CD4-positive, alpha-beta T cell treated with Interleukin-6 at 100 ng/mL for 8 hours (primary cell): ENCODE data around the gene GNB5.

Source experiments
- DNase-seq: peaks from one replicate; pipeline ENCODE4 v3.0.0-alpha.2; 2020; ENCODE audit warnings: mixed read lengths, low spot score

The GNB5 gene

DNA sequence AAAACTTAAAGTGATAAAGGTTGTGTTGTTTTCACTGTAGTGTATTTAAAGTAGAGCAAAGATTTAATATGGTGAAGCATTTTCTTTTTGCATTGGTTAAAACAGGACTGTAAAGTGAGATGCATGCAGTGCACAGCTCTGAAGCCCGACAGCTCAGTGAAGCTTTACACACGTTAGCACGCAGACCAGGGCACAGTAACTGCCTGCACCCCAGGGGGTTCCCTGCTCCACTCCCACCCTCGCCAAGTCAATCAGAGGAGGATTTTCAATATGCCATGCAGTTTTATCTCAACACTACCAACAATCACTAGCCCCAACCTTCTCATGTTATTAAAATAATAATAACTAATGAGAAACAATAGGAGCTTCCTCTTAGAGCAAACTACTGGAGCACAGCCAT is 50.5 kb downstream of the GNB5 start:
- no peak for DNase-seq

DNA sequence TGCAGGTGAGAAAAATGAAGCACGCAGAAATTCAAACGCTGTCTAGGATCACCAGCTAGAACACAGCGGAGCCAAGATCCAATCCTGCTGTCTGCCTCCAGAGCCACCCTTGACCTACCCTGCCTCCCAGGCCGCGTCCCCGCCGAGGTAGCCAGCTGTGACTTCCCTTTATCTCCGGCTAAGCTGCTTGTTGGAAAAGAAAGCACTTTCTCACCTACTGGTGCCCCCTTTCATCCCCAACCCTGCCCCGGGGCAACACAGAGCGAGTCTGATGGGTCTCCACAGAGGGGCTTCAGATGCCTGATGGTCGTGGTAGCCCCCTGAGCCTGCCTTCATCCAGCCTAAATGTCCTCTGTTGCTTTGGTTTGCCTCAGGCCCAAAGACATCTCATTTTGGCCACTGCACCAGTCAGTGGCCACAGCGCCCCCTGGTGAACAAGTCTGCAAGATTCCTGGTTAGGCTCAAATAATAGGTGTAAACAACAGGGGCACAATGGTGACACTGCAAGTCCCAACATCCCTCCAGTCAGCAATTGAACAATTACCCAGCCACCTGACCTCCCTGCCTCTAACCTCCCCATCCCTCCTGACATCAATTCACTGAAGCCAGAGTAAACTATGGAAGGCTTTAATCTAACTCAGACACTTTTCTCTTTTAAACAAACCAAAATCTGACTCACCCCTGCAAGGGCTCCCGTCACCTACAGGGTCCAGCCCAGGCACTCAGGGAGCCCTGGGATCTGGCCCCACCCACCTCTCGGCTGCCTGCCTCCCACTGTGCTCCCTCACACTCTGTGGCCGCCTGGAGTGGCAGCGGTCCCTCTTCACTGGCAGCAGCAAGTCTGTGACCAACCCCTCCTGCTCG is 51.4 kb downstream of the GNB5 start:
- peak; percentile 41 for DNase-seq

DNA sequence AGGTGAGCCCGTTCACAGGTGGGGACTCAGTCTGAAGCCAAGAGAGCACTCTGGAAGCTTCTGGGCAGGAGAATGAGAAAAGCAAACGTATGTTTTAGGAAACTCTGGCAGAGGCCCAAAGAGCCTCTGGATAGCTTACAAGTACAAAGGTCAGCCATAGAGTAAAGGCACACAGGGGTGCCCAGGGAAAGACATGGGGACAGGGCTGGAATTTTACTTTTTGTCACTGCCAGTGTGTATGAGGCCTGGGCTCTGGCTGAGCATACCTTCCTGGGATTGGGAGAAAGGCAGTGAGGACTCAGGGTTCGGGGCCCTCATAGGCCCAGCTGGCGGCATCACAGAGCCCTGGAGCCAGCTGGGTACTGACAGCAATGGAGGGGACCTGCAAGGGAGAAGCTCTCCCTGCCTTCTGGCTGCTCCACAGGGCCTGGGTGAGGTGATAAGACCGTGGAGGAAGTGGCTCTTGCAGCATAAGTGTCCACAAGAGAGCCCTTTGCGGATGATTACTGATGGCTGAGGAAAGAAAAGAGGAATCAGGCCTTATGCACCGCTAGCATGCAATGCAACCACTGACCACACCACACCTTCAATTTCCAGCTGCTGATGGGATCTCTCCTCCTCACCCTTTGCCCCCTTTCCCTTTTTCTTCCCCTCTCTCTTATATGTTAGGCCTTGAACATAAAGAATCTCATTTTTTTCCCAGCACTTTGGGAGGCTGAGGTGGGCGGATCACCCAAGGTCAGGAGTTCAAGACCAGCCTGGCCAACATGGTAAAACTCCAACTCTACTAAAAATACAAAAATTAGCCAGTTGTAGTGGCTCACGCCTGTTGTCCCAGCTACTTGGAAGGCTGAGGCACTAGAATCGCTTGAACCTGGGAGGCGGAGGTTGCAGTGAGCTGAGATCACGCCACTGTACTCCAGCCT is 53.5 kb downstream of the GNB5 start:
- DNase-seq, result no peak

DNA sequence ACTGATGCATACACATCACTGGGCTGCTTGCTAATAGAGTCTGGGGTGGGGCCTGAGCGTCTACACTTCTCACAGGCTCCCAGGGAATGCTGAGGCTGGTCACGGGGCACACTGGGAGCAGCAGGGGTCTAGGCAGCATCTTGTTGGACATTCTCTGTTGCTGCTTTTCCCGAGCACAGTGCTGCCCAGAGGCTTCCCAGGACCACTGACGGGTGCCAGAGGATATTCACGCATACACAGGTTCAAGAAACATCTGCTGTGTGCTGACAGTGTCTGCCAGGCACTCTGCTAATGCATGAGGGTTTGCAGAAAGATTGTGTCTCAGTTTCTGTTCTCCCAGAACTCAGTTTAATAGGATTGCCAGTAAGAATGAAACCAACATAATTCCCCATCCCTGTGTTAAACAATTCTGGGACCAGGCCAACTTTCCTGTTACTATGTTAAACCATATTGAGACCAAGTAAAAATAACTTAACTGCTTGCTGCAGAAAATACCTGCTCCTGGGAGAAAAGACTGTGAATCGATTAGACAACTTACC is 54.7 kb downstream of the GNB5 start:
- DNase-seq, result no peak

DNA sequence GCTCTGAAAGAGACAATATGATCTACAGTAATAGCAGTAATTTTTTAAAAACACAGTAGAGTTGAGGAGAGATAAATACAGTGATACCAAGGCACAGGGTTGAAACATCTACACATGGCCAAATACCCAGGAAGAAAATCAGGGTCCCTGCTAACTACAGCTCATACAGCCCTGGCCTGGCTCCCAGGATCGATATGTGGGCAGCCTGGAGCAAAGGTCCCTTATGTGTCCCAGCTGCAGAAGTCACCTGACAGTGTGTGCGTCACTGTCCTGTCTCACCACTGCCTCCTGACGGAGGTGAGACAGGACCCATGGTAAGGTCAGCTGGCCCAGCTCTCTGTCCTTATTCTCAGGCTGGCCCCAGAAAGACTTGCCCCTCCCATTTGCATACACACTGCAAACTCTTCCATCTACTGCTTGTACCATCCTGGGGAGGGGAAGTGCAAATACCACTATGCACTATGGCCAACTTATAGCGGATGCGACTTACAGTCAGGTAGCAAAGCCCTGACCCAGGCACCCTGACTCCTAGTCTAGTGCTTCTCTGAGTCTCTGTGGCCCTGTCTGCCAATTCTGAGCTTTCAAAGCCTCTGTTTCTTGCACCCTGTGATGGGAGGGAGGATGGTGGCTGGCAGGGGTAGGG is 56.6 kb downstream of the GNB5 start:
- DNase-seq, result no peak

DNA sequence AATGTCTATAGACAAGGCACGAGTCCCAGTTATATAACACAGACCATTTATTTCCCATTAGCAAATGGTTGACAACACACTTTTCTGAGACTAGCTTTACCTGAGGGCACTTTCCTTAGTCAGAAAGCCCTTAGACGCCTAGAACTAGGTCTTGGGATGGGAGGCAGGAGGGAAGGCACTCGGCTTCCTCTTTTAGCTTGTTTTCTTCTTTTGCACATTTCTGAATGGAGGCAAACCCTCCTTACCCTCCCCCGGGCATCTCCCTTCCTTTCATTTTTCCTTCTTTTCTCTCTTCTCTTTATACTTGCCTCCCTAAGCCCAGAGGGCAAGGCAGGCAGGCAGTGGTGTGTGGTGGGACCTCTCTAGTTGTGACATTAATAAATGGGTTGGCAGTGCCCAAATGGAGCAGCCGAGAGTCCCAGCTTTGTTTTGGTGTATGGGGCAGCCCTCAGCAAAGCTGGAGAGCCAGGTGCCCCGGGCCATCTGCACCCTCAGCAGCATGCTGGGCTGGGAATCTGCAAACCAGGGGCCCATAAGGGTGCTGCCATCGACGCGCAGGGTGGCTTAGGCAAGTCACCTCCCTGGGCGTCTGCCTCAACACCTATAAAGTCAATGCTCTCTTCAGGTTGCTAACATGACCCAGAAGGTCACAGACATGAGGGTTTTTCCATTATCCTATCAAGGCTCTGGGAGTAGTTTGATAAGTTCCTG is 57.5 kb downstream of the GNB5 start:
- no peak for DNase-seq

DNA sequence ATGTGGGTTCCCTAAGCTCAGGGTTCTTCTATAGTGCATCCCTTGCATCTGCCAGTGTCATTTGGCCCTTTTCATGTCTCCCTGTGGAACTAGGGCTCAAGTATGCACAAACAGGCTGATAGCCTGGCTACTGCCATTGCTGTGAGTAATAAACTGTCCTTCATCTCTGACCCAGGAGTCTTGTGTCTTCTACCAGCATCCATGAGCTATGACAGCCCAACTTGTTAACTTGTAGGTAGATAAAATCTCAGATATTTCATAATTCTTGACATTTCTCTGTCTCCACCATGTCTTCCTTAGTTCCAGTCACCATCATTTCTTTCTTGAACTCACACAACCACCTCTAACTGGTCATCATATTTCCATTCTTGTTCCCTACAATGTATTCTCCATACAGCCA is 59.1 kb downstream of the GNB5 start:
- DNase-seq, result no peak

DNA sequence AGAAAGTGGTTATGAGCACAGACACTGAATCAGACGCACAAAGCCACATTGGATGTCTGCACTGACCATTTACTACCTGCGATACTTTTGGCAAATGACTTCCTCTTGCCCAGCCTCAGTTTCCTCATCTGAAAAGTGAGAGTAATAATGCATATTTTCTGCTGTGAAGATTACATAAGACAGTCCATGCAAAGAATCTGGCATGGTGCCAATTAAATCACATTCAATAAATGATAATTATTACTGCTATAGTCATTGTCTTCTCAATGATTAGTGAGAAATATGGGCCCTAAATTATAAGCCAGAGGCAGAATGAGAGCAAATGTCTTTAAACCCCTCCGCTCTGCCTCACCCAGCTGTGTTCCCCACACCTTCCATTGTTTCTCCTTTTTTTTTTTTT is 62.6 kb downstream of the GNB5 start:
- no peak for DNase-seq

DNA sequence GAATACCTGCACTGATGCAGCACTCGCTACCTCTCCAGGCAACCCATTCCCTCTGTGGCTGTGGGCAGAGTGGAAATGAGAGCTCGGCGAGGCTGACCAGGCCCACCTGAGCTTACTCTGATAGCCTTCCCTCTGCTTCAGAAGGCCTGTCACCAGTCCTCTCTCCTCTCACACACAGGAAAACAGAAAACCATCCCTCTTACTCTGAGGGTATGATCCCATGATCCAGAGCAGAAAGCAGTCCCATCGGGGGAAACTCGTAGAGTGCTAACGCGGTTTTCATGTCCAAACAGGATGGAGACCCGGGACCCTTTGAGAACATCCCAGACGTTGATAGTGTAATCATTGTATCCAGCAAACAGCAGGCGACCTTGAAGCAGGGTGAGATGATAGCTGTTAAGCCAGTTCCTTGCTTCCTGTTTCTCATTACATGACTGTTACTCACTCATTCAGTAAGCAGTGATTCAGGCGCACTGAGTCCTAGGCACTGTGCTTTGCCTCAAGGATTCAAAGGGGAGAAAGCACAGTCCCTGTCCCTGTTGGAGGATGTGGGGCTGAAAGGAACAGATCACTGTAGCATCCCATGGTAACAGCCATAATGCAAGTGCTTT is 66.8 kb downstream of the GNB5 start:
- no peak for DNase-seq

DNA sequence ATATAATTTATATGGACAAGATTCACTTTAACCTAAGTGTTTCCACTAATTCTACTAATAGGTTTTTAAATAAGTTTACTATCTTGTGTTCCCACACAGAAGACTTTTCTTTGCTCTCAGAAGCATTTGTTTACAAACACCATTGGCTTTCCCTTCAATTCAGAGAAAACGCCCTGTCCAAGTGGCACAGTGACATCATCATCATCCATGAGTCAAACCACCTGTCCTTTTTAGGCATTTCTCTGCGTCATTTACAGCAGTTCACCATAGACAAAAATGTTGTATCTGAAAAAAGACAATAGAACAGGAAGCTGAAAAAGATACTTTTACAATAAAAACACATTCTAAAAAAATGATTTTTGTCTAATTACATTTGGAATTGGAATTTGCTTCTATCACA is 69.3 kb downstream of the GNB5 start:
- no peak for DNase-seq

DNA sequence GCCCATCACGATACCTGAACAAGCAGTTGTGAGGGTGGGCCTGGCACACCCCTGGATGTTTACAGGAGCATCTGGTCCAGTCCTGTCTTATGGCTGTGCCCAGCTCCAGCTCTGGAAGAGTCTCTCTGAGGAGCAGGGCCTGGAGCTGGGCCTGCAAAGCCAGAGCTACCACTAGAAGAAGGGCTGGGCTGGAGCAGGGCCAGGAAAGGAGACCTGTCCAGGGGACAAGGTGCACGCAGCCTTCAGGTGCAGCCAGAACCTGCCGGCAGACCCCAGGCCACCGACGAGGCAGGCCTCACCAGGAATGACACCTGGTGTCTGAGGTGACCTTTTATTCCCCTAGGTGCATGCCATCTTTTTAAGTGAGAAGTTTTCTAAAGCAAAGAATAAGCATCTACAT is 70.2 kb downstream of the GNB5 start:
- DNase-seq, result no peak

DNA sequence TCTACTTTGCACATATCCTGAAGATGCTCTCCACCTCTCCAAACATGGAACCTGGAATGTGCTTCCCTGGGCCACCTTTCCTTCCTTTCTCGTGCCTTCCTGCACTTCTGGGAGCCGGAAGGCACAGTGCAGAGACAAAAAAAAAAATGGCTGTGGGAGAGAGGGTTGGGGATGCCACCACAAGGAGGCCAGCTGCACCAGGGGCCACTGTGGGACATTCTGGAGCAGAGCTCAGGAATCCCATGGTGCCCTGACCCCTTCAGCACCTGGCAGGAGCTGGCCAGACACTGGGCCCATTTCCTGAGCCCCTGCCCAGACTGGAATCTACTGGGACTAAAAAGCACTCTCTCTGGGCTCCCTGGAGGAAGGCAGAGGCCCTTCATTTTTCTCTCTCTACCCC is 70.7 kb downstream of the GNB5 start:
- DNase-seq, result no peak

DNA sequence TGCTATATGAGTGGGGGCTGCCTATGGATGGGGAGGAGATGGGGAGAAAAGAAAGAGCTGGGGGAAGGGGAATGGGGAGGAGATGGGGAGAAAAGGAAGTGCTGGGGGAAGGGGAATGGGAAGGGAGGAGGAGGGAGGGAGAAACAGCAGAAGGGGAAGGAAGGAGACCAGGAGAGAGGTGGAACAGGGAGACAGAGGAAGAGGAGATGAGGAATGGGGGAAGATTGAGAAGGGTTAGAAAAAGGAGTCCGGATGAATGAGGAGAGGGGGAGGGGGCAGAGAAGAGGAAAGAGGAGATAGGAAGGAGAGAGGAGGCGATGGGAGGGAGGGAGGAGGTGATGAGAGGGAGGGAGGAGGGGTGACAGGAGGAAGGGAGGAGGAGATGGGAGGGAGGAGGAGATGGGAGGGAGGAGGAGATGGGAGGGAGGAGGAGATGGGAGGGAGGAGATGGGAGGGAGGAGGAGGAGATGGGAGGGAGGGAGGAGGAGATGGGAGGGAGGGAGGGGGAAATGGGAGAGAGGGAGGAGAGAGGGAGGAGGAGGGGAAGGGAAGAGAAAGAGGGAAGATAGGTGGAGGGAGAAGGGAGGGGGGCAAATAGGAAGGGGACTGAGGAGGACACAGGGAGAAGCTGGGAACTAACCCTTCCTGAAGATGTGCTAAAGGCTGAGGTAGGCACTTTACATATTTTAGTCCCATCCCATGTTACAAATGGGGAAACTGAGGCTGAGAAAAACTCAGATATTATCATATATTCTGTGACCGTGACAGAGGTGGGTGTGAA is 72.0 kb downstream of the GNB5 start:
- DNase-seq, result no peak

DNA sequence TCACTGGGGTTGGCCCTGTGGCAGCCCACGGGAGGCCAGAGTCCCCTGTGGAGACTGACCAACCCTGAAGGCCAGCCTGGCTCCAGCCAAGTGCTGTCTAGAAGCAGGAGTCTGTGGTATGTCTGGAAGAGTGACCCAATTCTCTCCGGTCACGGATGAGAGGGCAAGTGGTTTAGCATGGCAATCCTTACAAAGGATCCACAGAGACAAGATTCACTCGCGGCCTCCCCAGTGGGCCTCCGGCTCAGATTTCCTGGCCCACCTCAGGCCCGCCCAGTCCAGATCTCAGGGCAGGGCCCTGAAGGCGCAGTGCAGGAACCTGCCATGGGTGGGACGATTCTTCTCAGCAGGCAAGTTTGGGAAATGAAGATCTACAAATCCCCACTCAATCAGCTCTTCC is 73.6 kb downstream of the GNB5 start:
- no peak for DNase-seq

DNA sequence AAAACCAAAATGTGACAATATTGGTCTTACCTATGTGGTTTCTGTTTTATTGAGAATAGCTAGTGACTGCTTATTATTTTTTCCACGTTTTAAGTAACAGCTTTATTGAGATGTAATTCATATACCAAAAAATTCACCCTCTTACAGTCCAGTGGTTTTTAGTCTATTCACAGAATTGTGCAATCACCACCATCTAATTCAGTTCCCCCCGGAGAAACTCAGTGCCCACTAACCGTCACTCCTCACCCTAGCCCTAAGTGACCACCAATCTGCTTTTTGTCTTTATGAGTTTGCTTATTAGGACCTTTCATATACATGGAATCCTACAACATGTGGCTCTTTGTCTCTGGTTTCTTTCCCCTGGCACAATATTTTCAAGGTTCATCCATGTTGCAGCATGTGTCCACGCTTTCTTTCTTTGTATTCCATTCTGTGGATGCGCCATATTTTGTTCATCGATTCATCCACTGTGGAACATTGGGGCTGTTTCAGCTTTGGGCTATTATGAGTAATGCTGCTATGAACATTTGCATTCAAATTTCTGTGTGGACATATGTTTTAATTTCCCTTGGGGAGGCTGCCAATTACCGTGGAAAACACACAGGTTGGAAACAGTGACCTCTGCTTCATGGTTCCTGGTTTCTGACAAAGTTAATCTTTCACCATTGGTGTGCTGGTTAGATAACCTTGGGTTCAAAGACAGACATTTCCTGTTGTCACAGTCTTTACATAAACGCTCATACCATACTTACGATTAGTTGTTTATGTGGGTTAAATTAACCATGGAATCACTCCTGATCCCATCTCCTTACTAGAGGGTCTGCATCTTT is 75.4 kb downstream of the GNB5 start:
- no peak for DNase-seq

DNA sequence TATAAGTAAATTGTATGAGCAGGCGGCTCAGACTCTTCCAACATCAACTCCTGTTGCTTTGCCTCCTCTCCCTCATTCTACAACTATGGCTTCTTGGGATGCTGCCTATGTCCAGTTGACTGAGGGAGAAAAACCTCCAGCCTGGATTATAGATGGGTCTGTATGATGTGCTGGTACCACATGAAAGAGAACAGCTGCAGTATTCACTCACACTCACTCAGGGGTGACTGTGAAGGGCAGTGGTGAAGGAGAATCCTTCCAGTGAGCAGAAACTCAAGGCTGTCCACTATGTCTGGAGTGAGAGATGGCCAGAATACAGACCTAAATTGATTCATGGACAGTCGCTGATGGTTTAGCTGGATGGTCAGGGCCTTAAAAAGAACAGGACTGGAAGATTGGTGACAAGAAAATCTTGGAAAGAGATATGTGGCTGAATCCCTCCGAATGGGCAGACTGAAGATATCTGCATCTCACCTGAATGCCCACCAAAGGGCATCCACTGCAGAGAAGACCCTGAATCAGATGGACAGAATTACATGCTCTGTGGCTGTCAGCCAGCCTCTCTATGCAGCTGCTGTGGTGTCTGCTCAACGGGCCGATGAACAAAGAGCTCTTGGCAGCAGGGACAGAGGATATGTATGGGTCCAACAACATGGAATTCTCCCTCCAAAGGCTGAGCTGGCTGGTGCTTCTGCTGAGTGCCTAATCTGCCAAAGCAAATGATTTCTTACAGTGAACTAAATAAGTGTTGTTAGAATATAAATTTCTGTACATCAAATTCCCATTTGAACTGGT is 76.7 kb downstream of the GNB5 start:
- no peak for DNase-seq

DNA sequence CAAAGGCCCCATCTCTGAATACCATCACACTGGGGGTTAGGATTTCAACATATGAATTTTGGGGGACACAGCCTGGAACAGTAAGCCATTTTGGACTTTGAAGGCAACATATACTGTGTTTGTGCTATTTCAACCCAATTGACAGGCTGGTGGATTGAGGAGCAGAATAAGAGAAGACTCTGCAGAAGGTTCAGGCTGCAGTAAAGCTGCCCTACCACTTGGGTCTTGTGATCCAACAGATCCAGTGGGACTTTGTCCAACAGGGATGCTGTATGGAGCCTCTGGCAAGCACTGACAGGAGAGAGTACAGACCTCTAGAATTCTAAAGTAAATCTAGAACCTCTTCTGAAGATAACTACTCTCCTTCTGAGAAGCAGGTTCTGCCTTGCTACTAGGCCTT is 77.5 kb downstream of the GNB5 start:
- DNase-seq, result no peak

DNA sequence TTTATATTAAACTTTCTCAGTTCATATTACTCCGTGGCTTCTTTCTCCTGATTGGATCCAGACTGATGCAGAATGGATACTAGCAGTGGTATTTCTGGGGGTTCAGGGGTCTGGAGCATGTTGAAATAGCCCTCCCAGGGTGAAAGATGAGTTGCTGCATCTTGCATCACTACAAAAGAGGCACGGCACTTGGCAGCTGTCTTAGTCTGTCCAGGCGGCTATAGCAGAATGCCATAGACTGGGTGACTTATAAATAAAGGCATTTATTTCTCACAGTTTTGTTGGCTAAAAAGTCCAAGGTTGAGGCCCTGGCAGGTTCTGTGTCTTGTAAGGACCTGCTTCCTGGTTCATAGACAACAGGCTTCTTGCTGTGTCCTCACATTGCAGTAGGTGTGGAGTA is 78.0 kb downstream of the GNB5 start:
- DNase-seq, result no peak
